ENCODE results near the gene USP5. TPM values are rescaled to one million over a fixed set of nuclear protein-coding genes. Genes with fewer than 3 reads are reported as not detected.

The USP5 gene
- total RNA-seq, 1 experiment from 2014 or later, result 175 TPM

- TF ChIP-seq EZH2phosphoT487 (IDR thresholded peaks at IDR 0.05; ENCODE audit: borderline replicate concordance) (no peak), EGR1 (IDR thresholded peaks at IDR 0.05; ENCODE audit: low read depth) (no peak), POLR2A (IDR thresholded peaks at IDR 0.05; ENCODE audit: borderline replicate concordance, extremely low read depth, insufficient read depth, insufficient read length) (no peak), SP1 (IDR thresholded peaks at IDR 0.05; ENCODE audit: low read depth) (no peak), EZH2 (IDR thresholded peaks at IDR 0.05) (no peak), RAD21 (IDR thresholded peaks at IDR 0.05; ENCODE audit: low read depth) (no peak), YY1 (IDR thresholded peaks at IDR 0.05; ENCODE audit: extremely low read depth, insufficient replicate concordance, low read depth, low read length) (no peak), JUND (IDR thresholded peaks at IDR 0.05) (no peak), TCF7L2 (IDR thresholded peaks at IDR 0.05; ENCODE audit: borderline replicate concordance, extremely low read depth, insufficient read depth, insufficient read length) (no peak)
- TF ChIP-seq, protein P1, sequence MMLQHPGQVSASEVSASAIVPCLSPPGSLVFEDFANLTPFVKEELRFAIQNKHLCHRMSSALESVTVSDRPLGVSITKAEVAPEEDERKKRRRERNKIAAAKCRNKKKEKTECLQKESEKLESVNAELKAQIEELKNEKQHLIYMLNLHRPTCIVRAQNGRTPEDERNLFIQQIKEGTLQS (IDR thresholded peaks at IDR 0.05), result no peak
Observed at GRCh38 chr12:6832125-6832524, 19.8 kb upstream of the USP5 start (continued).

DNA sequence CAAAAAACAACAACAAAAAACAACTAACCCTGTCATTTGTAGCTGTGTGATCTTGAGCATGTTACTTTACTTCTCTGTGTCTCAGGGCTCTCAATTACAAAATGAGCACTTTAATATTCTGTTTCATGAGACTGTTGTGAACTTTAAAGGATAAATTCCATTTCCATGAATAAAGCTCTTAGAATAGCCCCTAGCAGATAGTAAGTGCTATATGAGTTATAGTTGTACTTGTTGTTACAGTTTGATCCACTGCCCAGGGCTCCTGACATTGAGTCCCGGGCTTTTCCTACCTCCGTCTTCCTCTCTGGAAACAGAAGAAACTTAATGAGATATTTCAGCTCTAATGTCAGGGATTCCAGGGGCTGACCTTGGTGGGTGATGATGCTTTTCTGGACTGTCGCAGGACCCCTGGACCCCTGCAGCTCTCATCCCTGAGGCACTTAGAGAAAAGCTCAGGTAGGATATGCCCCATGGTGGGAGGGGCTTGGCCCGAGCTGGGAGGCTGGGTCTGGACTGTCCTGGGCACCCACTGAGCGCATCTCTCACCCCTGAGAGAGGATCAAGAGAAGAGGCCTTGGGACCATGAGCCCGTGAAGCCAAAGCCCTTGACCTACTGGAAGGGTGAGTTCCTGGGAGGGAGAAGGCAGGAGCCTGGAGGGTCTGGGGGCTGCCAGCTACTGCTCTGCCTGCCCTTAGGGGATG is 18.6 kb upstream of the USP5 start:
- ChIA-PET CTCF (interaction anchor here (0.9 to 5.5 kb wide), 3 partner anchors 19 to 80 kb away, joined by 3 to 38 read pairs (median 22); partner anchors contain the start of genes CDCA3, MLF2 and USP5), RAD21 (ENCODE audit: low non-redundant PET in 1 of 2, low total read pairs in 2 of 2, uncharacterized antibody in 2 of 2, unreplicated experiment in 2 of 2) (no interaction called here), POLR2A (interaction anchor here (4.3 kb wide), 1 partner anchor 18 kb away, joined by 17 read pairs; the partner anchor contains the start of genes CDCA3 and USP5)
- Histone ChIP-seq H3K4me1 (ENCODE audit: control insufficient read depth in 1 of 2, insufficient read depth in 2 of 2, low read length in 2 of 2) (peaks cover 5 to 22% of the 10 kb centered on the region in 2 experiments), H3K4me2 (ENCODE audit: low read length) (no peak overlapping the region), H3K9me2 (ENCODE audit: insufficient read depth) (no peaks in the 10 kb centered on the region), H3K4me3 (replicated peaks in 1 of 2; ENCODE audit: low read depth in 1 of 2, low read length in 2 of 2) (no peak overlapping the region), H3K36me3 (ENCODE audit: control insufficient read depth in 1 of 2, insufficient read depth in 2 of 2, low read length in 2 of 2) (peaks cover 16 to 31% of the 10 kb centered on the region in 2 experiments; a peak in 3 of 4 replicates), H2AFZ (ENCODE audit: low read depth, low read length, poor library complexity, severe bottlenecking) (no peak overlapping the region), H3K9ac (ENCODE audit: low read length) (no peak overlapping the region), H3K9me3 (ENCODE audit: control insufficient read depth in 1 of 2, insufficient read depth in 1 of 2, low read depth in 1 of 2, low read length in 2 of 2) (no peaks in the 10 kb centered on the region), H4K20me1 (ENCODE audit: insufficient read depth) (no peaks in the 10 kb centered on the region), H3K27me3 (ENCODE audit: insufficient read depth, low read length) (no peaks in the 10 kb centered on the region), H3K27ac (ENCODE audit: low read depth, low read length) (no peak overlapping the region), H3K79me2 (ENCODE audit: insufficient read depth, low read length) (peaks cover 18% of the 10 kb centered on the region)
- BruUV-seq (replicated peaks), result no TSS peak
- intact Hi-C loops (cut with micrococcal nuclease), result no loop called here
- no peak for ATAC-seq
- TF ChIP-seq ELF1 (IDR thresholded peaks at IDR 0.05; ENCODE audit: borderline replicate concordance, low read depth), result no peak
- TF ChIP-seq, protein P2, sequence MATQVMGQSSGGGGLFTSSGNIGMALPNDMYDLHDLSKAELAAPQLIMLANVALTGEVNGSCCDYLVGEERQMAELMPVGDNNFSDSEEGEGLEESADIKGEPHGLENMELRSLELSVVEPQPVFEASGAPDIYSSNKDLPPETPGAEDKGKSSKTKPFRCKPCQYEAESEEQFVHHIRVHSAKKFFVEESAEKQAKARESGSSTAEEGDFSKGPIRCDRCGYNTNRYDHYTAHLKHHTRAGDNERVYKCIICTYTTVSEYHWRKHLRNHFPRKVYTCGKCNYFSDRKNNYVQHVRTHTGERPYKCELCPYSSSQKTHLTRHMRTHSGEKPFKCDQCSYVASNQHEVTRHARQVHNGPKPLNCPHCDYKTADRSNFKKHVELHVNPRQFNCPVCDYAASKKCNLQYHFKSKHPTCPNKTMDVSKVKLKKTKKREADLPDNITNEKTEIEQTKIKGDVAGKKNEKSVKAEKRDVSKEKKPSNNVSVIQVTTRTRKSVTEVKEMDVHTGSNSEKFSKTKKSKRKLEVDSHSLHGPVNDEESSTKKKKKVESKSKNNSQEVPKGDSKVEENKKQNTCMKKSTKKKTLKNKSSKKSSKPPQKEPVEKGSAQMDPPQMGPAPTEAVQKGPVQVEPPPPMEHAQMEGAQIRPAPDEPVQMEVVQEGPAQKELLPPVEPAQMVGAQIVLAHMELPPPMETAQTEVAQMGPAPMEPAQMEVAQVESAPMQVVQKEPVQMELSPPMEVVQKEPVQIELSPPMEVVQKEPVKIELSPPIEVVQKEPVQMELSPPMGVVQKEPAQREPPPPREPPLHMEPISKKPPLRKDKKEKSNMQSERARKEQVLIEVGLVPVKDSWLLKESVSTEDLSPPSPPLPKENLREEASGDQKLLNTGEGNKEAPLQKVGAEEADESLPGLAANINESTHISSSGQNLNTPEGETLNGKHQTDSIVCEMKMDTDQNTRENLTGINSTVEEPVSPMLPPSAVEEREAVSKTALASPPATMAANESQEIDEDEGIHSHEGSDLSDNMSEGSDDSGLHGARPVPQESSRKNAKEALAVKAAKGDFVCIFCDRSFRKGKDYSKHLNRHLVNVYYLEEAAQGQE (IDR thresholded peaks at IDR 0.05; ENCODE audit: low read depth), result no peak
- no peak for TF ChIP-seq ZNF274 (IDR thresholded peaks at IDR 0.05; ENCODE audit: low read depth, low read length)
- no peak for TF ChIP-seq RAD21 (IDR thresholded peaks at IDR 0.05; ENCODE audit: low read depth)
- no peak for TF ChIP-seq POLR2AphosphoS5 (IDR thresholded peaks at IDR 0.05; ENCODE audit: low read depth, low read length)
- no peak for TF ChIP-seq CBX3 (IDR thresholded peaks at IDR 0.05; ENCODE audit: low read depth)
- TF ChIP-seq EZH2 (IDR thresholded peaks at IDR 0.05), result no peak
- no peak for TF ChIP-seq CTCF (IDR thresholded peaks at IDR 0.05 in 2 of 3, conservative IDR thresholded peaks at IDR 0.05 in 1 of 3; ENCODE audit: borderline replicate concordance in 1 of 3, insufficient read depth in 1 of 3, low read depth in 2 of 3, low read length in 2 of 3)
- no peak for TF ChIP-seq YY1 (IDR thresholded peaks at IDR 0.05; ENCODE audit: extremely low read depth, insufficient replicate concordance, low read depth, low read length)
- DNase-seq (ENCODE audit: low read depth, low spot score), result no peak
